HTR-8/SVneo (cell line): Measurements from ENCODE around the gene SGPL1.
"Not testable (repeated sequence)": the region's sequence is repeated elsewhere in the genome, so short reads cannot be mapped to it uniquely, and the experiment has no call there.

Source experiments
- DNase-seq: peaks from one replicate; pipeline ENCODE4 v3.0.0; 2011; ENCODE audit warnings: low spot score, mixed read lengths; ENCODE audit not compliant: insufficient read length
- FAIRE-seq: peaks from 2 replicates; lab custom pipeline; 2011; peaks lifted over from hg19 to GRCh38; lab: Jason Lieb, UNC

Gene SGPL1, protein sequence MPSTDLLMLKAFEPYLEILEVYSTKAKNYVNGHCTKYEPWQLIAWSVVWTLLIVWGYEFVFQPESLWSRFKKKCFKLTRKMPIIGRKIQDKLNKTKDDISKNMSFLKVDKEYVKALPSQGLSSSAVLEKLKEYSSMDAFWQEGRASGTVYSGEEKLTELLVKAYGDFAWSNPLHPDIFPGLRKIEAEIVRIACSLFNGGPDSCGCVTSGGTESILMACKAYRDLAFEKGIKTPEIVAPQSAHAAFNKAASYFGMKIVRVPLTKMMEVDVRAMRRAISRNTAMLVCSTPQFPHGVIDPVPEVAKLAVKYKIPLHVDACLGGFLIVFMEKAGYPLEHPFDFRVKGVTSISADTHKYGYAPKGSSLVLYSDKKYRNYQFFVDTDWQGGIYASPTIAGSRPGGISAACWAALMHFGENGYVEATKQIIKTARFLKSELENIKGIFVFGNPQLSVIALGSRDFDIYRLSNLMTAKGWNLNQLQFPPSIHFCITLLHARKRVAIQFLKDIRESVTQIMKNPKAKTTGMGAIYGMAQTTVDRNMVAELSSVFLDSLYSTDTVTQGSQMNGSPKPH

DNA sequence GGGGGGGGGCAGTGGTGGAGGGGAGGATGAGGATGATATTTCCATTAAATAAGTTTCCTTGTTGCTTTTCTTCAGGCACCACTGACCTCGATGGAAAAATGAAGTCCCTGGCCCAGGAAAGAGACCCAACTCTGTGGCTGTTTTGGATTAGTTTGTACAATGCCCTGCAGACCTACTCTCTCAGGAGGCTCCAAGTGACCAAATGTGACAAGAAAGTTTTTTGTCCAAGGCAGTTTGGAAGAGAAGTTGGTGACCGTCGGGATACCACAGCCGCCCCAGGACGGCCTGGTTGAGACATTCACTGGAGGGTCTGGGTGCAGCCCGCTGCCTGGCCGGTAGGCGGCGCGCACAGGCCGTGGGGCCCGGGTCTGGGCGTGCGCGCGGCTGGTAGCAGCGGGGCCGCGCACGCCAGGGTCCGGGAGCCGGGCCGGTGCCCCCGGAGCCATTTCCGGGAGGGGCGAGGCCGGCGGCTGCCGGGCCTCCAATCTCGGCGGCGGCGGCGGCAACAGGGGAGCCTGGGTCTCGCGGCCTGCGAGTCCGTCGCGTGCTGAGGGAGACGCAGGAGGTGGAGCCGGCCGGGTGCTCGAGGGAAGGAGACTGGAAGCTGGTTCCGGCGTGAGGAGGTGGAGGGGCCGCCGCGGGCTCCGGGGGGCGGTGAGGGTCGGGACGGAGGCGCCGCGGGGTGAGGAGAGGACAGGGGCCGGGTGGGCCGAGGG, at the start of gene SGPL1:
Gene SGPL1, plus strand, starts transcription at position 445 of the 716 bp plus-strand sequence. CDS start 906 bp downstream, outside the sequence.
- DNase-seq (peak; percentile 93), FAIRE-seq (peak; percentile 72)

DNA sequence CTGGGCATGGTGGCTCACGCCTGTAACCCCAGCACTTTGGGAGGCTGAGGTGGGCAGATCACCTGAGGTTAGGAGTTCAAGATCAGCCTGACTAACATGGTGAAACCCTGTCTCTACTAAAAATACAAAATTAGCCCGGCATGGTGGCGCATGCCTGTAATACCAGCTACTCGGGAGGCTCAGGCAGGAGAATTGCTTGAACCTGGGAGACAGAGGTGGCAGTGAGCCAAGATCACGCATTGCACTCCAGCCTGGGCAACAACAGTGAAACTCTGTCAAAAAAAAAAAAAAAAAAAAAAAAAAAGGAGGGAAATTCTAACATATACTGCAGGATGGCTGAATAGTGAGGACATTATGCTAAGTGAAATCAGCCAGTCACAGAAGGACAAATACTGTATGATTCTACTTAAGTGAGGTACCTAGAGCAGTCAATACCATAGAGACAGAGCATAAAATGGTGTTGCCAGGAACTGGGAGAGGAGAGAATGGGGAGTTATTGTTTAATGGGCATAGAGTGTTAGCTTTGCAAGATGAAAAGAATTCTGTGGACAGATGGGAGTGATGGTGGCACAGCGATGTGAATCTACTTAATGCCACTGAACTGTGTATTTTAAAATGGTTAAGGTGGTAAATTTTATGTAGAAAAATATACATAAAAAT, 47.6 kb upstream of the SGPL1 start:
- not testable (repeated sequence) for FAIRE-seq, DNase-seq

GRCh38 chr10:70769121-70769520, 46.6 kb upstream of the SGPL1 start:
- no peak for FAIRE-seq
- DNase-seq = no peak

- DNase-seq (no peak), FAIRE-seq (no peak)
Observed at GRCh38 chr10:70770001-70770400, 45.7 kb upstream of the SGPL1 start.

DNA sequence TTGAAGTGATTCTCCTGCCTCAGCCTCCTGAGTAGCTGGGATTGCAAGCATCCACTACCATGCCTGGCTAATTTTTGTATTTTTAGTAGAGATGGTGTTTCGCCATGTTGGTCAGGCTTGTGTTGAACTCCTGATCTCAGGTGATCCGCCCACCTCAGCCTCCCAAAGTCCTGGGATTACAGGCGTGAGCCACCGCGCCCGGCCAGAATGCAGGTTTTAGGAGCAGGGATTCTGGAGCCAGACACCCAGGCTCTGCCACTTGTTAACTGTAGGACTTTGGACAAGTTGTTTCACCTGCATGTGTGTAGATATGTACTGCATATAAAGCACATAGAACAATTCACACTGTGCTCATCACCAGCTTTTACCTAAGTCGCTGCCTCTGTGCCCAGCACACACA, 45.2 kb upstream of the SGPL1 start:
- FAIRE-seq, DNase-seq: not testable (repeated sequence)

DNA sequence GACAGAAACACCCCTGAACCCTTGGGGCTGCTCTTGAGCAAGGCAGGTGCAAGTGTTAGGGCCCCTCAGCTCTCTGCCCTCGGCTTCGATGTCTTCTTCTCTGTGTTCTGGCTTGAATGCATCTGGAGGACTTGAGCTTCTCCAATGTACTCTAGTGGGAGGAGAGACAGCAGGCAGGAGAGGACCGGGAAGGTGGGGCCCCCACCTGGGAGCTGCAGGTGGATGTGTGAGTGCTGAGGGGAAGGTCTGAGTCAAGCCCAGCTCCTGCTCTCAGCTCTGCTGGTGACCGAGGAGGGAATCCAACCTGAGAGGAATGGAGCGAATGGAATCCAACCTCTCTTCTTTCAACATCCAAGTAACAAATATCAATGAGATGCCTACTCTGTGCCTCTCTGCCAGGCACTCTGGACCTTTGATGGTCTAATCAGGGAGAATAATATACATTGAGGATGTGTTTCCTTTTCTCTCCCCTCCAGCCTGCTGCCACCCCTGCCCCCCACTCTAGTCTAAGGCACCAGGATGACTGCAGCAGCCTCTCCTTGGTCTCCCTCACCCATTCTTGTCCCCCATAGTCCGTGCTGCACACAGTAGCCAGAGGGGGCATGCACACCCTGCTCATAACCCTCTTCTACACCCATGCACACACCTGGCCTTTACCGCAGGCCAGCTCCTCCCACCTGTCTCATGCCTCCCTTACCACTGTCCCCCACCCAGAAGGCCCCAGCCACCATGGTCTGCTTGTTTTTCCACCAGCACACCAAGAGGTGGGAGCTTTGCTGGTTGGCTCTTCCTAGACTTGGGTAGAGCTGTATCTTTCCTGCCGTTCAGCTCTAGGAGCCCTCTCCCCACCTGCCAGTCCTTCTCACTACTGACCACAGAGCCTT, 44.2 kb upstream of the SGPL1 start:
- no peak for FAIRE-seq
- no peak for DNase-seq

DNA sequence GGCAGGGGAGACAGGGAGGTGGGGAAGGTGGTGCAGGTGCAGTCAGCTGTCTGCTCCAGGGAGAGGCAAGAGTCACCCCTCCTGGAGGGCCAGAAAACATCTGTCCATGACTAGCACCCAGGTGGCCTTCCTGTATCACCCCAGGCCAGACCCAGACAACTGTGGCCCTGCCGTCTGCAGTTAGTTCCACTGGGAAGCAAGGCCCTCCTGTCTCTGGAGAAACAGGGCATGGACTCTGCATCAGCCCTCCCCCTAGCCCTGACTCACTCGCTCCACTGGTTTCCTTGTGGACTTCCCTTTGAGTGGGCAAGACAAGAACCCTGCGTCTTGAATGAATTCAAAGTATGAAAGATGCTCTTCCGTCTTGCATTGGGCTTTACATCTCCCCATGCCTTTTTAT, 43.1 kb upstream of the SGPL1 start:
- no peak for FAIRE-seq

DNA sequence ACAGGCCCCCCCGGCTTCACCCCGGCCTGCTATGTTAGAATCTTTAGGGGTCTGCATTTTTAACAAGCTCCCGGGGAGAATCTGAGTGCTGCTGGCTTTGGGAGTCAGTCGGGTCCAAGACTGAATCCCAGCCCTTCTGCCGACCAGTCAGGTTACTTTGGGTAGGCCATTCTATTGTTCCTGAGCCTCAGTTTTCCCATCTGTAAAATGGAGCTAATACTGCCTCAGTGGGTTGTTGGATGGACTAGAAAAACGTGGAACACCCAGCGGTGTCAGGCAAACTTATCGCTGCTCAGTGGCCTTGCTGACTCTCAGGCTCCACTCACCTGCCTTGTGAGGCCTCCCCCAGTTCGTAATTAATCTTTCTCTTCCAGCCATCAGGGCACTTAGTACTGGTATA, 42.3 kb upstream of the SGPL1 start:
- DNase-seq = no peak
- FAIRE-seq = no peak

More for the DNA sequence above, 43.1 kb upstream of the SGPL1 start:
- no peak for DNase-seq

DNA sequence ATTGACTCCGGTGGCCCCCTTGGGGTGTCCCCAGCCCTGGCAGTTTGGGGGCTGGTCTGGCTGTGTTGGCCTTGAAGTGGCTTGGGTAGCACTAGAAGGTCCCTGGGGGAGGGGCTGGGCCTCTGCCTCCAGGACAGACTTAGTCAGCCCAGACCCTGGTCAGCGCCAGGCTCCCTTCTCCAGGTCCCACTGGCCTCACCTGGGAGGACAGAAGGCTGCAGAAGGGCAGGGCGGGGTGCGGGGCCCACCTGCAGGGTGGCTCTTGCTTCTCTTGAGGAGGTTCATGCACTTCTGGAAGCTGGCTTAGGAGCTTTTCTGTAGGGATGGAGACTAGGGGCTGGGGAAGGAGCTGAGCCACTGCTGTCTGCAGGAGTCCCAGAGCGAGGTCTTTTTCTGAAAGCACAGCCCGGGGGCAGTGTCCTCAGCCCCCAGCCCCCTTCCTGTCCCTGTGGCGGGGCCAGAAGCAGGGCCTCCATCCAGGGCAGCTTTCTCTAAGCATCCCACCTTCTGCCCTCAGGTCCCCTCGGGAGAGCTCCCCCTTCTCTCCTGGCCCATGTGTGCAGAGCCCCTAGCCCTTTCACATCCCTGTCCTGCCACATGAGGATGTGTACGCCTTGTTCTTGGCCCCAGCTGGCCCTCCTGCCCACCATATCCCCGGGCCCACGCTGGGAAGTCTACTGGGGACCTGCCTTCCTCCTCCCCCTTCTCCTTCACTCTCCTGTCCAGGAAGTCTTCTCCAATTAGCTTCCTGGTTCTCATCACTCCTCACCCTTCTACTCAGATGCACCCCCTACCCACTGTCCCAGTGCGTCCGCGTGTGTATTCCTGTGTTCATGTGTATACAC, 41.6 kb upstream of the SGPL1 start:
- DNase-seq (no peak), FAIRE-seq (no peak)

- DNase-seq (no peak), FAIRE-seq (no peak)
Observed at GRCh38 chr10:70774810-70775678, 40.7 kb upstream of the SGPL1 start.

DNA sequence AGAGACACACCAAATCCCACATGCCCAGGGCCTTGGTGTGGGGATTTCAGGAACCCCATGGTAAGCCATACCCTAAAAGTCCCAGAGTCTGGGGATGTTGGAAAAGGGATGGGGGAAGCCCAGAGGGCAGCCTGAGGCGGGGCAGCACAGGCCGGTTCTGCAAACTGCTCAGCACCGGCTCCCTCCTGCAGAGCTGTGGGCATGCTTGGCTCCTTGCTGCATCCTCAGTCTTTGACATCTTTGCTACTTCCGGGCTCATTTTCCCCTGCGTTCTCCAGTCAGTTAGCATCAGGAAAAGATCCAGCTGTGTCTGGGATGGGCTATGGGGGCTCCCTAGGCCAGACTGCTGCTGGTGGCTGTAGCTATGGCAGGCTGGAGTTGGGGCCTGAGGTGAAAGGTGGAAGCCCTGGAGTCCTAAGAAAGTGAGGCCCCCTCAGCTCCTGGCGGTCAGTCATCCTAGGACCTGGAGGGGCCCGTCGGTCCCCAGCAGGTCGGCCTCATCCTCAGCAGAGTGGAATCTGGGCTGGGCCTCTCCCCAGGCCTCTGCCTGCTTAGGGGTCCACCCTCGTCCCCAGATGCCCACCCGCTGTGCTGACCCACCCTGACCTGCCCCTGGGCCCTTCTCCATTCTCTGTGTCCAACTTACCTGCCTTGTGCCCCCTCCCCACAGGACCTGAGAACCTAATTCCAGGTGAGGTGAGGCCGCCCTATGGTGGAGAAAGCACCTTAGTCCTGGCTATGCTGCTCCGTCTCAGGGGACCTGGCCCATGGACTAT, 39.9 kb upstream of the SGPL1 start:
- DNase-seq = no peak

DNA sequence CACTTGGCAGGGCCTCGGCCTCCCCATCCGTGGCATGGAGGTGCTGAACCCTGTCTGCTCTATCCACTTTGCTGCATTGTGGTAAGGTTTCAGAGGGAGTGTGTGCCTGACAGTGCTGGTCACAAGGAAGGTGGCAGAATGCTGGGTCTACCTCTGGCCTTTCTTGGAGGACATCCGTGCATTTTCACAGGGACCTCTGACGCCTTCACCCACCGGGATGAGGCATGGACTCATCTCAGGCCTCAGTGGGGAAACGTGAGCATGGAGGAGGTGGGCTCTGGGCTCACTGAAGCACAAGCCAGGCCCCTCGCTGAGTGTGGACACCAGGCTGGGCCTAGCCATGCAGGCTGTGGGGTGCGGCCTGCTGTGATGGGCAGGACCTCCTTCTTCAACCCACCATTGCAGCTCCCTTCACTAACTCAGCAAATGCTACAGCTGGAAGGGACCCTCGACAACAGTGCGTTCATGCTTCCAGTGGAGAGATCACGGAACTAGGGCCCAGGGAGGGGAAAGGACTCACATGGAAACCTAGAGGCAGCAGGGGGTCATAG, 39.2 kb upstream of the SGPL1 start:
- no peak for DNase-seq
- no peak for FAIRE-seq

More for the DNA sequence above, 39.9 kb upstream of the SGPL1 start:
- no peak for FAIRE-seq

GRCh38 chr10:70777063-70777875, 38.5 kb upstream of the SGPL1 start:
- FAIRE-seq (no peak), DNase-seq (no peak)

- no peak for FAIRE-seq
- DNase-seq = no peak
Observed at GRCh38 chr10:70778267-70778924, 37.4 kb upstream of the SGPL1 start.

- FAIRE-seq (no peak), DNase-seq (no peak)
Observed at GRCh38 chr10:70779088-70779487, 36.7 kb upstream of the SGPL1 start.
